ENCODE data around the gene GREM2. TPM values are rescaled to one million over a fixed set of nuclear protein-coding genes. Genes with fewer than 3 reads are reported as not detected.

Gene GREM2
- total RNA-seq, 4 donors from 2014 or later: 0.83 to 3.1 (median 2.8) TPM

- TF ChIP-seq POLR2AphosphoS5 (IDR thresholded peaks at IDR 0.05): no peak
- no peak for TF ChIP-seq EP300 (IDR thresholded peaks at IDR 0.05)
- TF ChIP-seq CTCF (IDR thresholded peaks at IDR 0.05): no peak
- no peak for TF ChIP-seq POLR2A (IDR thresholded peaks at IDR 0.05; ENCODE audit: low read depth)
- DNase-seq (ENCODE audit: extremely low spot score): no peak
- Histone ChIP-seq H3K27me3 (no peaks in the 10 kb centered on the region), H3K4me3 (no peak overlapping the region), H3K27ac (replicated peaks in 1 of 4) (no peak overlapping the region), H3K9me3 (peaks cover 0 to 5% (median 0%) of the 10 kb centered on the region in 4 donors), H3K36me3 (no peaks in the 10 kb centered on the region), H3K4me1 (no peaks in the 10 kb centered on the region)
- intact Hi-C loops (cut with DNase I): no loop called here
Observed at GRCh38 chr1:240650877-240651276, 38.9 kb upstream of the GREM2 start.

GRCh38 chr1:240649733-240650721, 38.1 kb upstream of the GREM2 start:
- TF ChIP-seq POLR2A (IDR thresholded peaks at IDR 0.05; ENCODE audit: low read depth): no peak
- no peak for TF ChIP-seq POLR2AphosphoS5 (IDR thresholded peaks at IDR 0.05)
- TF ChIP-seq CTCF (IDR thresholded peaks at IDR 0.05): no peak
- TF ChIP-seq EP300 (IDR thresholded peaks at IDR 0.05): no peak
- no peak for DNase-seq (ENCODE audit: extremely low spot score)
- H3K36me3 ChIP-seq: no peaks in the 10 kb centered on the region
- H3K27ac ChIP-seq (replicated peaks in 1 of 4): no peak overlapping the region
- H3K27me3 ChIP-seq: no peaks in the 10 kb centered on the region
- no peaks in the 10 kb centered on the region for H3K4me1 ChIP-seq
- no peaks in the 10 kb centered on the region for H3K9me3 ChIP-seq
- intact Hi-C loops (cut with DNase I): no loop called here
- 88% methylated on average over 17 of the region's 17 CpGs for WGBS
- H3K4me3 ChIP-seq: no peak overlapping the region

- H3K4me3 ChIP-seq: no peak overlapping the region
- no peak for TF ChIP-seq CTCF (IDR thresholded peaks at IDR 0.05)
- TF ChIP-seq EP300 (IDR thresholded peaks at IDR 0.05): no peak
- TF ChIP-seq POLR2A (IDR thresholded peaks at IDR 0.05; ENCODE audit: low read depth): no peak
- no peak for TF ChIP-seq POLR2AphosphoS5 (IDR thresholded peaks at IDR 0.05)
- H3K27ac ChIP-seq (replicated peaks in 1 of 4): no peak overlapping the region
- 75% methylated on average over 7 of the region's 7 CpGs for WGBS
- DNase-seq (ENCODE audit: extremely low spot score): no peak
- no peaks in the 10 kb centered on the region for H3K36me3 ChIP-seq
- no peaks in the 10 kb centered on the region for H3K27me3 ChIP-seq
- no peaks in the 10 kb centered on the region for H3K4me1 ChIP-seq
- H3K9me3 ChIP-seq: no peaks in the 10 kb centered on the region
- intact Hi-C loops (cut with DNase I): no loop called here
Observed at GRCh38 chr1:240646571-240647240, 34.8 kb upstream of the GREM2 start.

- no peak for DNase-seq (ENCODE audit: extremely low spot score)
- Histone ChIP-seq H3K36me3 (no peaks in the 10 kb centered on the region), H3K9me3 (no peaks in the 10 kb centered on the region), H3K27me3 (no peaks in the 10 kb centered on the region), H3K4me3 (no peak overlapping the region), H3K27ac (replicated peaks in 1 of 4) (no peak overlapping the region), H3K4me1 (no peaks in the 10 kb centered on the region)
- TF ChIP-seq POLR2A (IDR thresholded peaks at IDR 0.05; ENCODE audit: low read depth) (no peak), CTCF (IDR thresholded peaks at IDR 0.05) (no peak), POLR2AphosphoS5 (IDR thresholded peaks at IDR 0.05) (no peak), EP300 (IDR thresholded peaks at IDR 0.05) (no peak)
- 79% methylated on average over 6 of the region's 6 CpGs for WGBS
- intact Hi-C loops (cut with DNase I): no loop called here
Observed at GRCh38 chr1:240644732-240645131, 32.8 kb upstream of the GREM2 start.

All from esophagus muscularis mucosa (tissue), 4 donors.